Limb (tissue), 2 donors: ENCODE data around the gene BTBD9.
A peak's percentile ranks its signal among the peaks of the same experiment; 100 is the strongest.

Source experiments
- DNase-seq, 2 donors: peaks; one replicate each; pipeline ENCODE4 v3.0.0-alpha.2; 2016; ENCODE audit errors: extremely low spot score in 2 of 2

The BTBD9 gene

GRCh38 chr6:38599261-38599660 is 40.5 kb downstream of the BTBD9 start:
- DNase-seq, result no peak

GRCh38 chr6:38593998-38594665 is 45.6 kb downstream of the BTBD9 start:
- DNase-seq, result no peak

GRCh38 chr6:38593409-38593808 is 46.3 kb downstream of the BTBD9 start:
- no peak for DNase-seq

DNA sequence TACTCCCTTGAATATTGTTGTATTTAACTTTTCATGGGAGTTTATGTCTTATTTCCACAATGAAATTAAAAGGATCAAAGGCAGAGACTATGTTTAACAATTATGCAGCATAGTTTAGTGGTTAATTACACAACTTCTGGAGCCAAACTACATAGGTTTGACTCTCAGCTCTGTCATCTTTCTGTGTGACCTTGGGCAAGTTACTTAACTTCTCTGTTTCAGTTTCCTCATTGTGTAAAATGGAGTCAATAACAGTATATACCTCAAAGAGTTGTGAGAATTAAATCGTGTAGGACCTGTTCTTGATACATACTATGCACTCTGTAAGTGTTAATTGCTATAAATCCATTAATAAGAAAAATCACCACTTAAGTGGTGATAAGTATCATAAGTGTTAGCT is 48.3 kb downstream of the BTBD9 start:
- DNase-seq, result no peak

GRCh38 chr6:38589367-38589720 is 50.4 kb downstream of the BTBD9 start:
- no peak for DNase-seq

DNA sequence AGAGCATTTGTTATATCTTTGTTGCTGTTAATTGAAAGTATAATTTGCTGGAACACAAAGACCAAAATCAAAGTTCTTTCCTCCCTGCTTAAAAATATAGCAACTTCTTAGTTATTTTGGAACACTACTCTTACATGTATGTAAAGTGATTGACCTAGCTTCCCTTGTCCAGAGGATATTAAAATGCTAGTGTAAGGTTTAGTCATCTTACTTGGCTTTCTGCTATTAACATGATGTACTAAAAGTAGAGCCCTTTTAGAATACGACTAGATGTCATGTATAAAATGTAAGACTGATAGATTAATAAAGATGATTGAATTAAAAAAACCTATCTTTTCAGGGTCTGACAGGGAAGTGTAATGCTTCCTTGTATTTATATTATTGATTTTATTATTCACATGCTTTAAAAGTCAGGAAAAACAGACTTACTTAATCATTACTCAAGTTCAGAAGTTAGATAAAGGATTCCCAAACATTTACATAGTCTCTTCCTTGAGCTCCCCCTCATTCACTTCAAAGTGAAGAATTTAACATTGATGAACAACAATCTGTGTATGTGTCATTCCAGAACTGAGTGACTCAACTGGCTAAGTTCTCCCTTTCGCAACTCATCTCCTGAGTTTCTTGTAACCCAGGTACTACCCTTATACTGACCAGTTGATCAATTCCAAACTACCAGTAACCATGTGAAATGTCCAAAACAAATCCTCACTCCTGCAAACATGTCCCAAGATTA is 50.9 kb downstream of the BTBD9 start:
- no peak for DNase-seq

- DNase-seq, result no peak
These were observed 51.9 kb downstream of the BTBD9 start for GRCh38 chr6:38587766-38588362.

- DNase-seq, result no peak
These were observed 52.7 kb downstream of the BTBD9 start for GRCh38 chr6:38586992-38587391.

- no peak for DNase-seq
These were observed 55.0 kb downstream of the BTBD9 start for GRCh38 chr6:38584731-38585130.

DNA sequence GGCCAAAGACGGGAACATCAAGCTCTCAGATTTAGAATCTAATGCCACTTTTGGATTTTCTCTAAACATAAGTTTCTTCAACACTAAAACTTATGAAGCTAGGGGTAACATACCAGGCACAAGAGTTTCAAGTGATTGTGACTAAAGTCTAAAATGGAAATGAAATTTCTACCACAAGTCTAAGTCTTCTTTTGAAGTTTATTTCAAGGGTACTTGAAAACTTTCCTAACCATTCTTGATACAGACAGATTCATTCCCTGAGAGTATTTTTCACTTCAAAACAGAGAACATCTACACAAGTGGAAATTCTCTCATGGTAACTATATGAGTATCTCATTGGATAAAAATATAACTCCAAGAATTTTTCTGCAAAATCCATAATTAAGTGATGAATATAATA is 56.2 kb downstream of the BTBD9 start:
- no peak for DNase-seq

- DNase-seq, result no peak
These were observed 59.7 kb downstream of the BTBD9 start for GRCh38 chr6:38580030-38580429.

DNA sequence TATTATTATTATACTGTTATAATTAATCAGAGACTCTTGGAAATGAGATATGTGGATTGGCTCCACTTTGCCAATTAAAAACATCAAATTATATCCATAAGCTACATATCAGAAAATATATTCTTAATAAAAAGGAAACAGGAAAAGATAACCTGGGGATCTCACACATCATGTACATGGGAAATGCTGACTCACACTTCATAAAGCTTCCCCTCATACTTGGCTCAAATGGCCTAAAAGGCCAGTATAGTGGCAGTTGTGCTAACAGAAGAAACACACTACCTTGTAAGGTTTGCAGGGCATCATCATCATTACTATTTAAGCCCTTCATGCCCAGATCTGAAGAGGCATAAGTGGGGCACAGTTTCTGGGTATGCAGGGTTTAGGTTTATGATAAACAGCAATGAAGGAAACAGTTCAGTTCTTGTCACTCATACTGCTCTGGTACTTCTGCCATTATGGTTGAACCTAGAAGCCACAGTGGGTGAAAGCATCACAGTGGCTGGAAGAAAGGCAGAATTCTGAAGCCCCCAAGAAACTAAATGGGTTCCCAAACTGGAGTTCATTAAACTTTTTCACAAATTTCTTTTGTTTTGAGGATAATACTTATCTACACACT is 60.6 kb downstream of the BTBD9 start:
- DNase-seq, result no peak

DNA sequence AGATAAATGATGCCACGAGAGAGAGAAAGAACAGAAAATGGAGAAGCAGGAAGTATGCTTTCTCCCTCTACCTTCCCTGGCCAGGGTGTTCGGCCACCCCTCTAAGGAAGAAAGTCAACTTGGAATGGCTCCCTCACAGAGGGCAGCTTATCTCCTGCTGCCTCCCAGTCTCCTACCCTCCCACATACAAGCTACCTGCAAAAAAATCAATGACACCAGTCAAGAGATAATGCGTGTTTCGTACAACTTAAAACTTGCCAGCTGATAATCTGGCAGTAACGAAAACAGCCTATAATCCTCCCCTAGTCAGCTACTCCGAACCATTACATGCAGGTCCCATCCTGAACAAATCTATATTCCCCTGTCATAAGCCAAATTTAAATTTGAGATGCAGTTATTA is 61.7 kb downstream of the BTBD9 start:
- no peak for DNase-seq

DNA sequence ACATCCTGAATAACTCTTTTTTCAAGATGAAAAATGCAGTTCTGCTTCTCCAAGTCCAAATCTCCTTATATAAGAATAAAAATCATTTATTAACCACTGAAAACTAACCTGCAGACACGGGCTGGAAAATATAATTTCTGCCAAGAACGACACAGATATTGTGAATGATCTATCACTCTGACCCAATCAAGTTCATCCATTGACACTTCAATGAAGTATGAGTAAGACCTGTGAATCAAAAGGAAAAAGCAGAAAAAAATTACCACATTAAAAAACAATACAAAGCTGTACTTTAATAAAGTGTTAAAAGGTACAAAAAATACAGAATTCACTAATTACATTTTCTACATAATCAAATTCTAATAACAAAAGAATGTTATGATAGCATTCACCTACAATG is 62.2 kb downstream of the BTBD9 start:
- no peak for DNase-seq

DNA sequence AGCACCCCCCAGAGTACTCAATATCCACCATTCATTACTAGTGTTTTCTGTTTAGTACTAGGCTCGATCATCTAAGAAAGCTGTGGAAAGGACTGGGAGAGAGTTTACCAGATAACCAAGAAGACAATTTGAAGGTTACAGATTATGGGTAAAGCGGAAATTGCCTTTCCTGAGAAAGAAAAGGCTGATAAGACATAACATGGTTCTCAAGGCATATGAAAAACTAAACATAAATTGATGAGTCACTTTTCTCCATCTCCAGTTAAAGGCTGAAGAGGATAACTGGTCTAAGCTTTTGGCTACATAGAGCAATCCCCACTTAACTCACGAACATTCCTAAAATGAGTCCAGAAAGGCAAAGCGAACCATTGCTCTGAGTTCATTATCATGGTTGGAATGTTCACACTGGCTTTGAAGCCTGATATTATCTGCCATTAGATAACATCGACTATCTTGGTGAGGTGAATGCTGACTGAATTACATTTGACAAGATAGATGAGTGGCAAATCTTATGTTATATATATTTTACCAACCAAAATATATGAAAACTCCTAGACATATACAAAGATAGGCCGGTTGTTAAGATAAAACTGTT is 65.8 kb downstream of the BTBD9 start:
- no peak for DNase-seq

DNA sequence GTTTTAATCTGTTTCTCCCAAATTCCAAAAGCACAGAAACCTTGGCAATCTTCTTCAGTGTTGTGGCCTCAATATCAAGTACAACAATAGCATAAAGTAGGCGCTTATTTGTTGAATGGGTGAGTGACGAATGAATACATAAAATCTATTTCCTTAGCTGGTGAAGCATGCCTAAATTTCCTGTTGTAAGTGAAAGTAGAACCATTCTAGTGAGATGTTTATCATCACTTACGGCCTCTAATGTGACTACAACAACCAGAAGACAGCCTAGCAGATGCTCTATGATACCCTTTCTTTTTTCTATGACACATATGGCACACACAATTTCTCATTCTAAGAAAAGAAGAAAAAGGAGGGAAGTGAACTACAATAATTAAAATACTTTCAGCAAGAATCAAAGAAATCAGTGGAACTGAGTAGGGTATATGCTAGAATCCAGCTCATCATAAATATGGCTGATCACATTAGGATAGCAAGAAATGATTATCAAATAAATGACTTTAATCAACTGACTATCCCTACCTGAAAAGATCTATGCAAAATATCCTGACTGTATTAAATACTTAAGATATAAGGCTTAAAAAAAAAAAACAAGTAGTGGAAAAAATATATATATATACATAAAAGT is 67.4 kb downstream of the BTBD9 start:
- DNase-seq, result no peak

DNA sequence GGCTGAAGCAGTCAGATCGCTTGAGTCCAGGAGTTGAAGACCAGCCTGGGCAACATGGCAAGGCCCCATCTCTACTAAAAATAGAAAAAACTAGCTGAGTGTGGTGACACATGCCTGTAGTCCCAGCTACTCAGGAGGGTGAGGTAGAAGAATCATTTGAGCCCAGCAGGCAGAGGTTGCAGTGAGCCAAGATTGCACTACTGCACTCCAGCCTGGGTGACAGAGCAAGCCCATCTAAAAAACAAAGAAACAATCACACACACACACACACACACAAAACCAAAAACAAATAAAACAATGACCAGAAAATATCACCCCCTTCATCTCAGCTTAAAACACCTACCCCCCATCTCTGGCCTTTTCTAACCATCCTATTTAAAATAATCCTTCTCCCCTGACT is 68.0 kb downstream of the BTBD9 start:
- no peak for DNase-seq

DNA sequence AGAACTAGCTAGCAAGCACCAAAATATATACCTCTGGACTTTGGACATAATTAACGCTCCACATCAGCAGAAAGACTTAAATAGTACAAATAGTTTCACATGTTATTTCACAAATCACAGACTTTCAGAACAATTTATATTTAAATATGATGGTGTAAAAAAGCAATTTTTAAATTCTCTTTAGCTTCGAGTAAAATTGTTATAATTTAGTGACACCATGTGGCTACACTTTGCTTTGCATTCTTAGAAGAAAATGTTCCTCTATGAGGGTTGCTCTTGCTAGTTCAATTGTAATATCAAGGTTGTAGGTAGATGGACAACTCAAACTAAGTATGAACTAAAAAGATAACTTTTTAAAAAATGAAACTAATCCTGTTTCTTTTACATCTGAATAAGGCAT is 69.0 kb downstream of the BTBD9 start:
- DNase-seq, result peak in 1 of 2 donors; percentile 34

GRCh38 chr6:38567436-38567835 is 72.3 kb downstream of the BTBD9 start:
- DNase-seq, result peak; percentile 29 to 63

DNA sequence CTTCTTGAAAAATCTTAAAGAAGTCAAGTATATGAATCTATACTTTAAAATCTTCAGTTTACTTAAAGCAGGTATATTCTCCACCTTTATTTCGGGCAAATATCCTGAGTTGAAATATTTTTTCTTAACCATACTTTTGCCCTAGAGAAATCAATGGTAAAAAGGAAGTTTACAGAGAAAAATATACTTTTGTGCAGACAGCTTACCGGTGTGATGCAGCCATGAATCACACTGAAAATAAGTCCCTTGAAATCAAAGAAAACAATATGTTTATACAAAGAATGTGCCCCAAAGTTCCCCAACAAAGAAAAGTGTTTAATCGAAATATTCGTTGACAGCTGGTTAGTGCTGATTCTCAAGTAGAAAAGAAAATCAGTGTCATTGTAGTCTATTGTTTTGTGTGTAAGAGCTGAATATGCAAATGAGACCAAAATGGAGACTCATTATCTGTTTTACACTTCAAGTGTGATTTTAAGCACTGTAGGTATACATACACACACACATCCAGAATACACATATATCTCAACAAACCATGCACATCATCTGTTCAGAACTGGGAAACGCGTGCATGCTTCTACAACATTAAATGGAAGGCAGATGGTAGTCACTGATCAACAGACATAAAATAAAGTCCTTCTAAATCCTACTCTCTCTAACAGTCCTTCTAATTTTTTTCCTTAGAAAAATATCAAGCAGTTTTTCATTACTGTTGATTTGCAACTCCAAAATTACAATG is 73.3 kb downstream of the BTBD9 start:
- DNase-seq, result no peak

GRCh38 chr6:38564301-38564700 is 75.4 kb downstream of the BTBD9 start:
- no peak for DNase-seq
